Vagina (tissue), 2 donors: ENCODE measurements around the gene ZBTB20. TPM values are rescaled to one million over a fixed set of nuclear protein-coding genes. Genes with fewer than 3 reads are reported as not detected.

Source experiments
- DNase-seq, 2 donors: peaks; one replicate each; pipeline ENCODE4 v3.0.0-alpha.2; 2017; ENCODE audit errors: extremely low spot score in 2 of 2
- H3K27ac ChIP-seq: fragments of 200-600 bp; sonication (generic); one replicate; pipeline ENCODE4 v1.5.1; 2019
- H3K27me3 ChIP-seq: fragments of 200-600 bp; sonication (generic); one replicate; pipeline ENCODE4 v1.5.1; 2019
- H3K36me3 ChIP-seq, 2 donors: fragments of 200-600 bp; sonication (generic); one replicate each; pipeline ENCODE4 v1.5.1; 2017 to 2019
- H3K4me1 ChIP-seq: fragments of 200-600 bp; sonication (generic); one replicate; pipeline ENCODE4 v1.5.1; 2019
- H3K4me3 ChIP-seq, 2 donors: fragments of 200-600 bp; sonication (generic); 1 replicate in 1 of 2; 2 replicates in 1 of 2; pipeline ENCODE4 v1.5.1; 2016 to 2019
- H3K9me3 ChIP-seq: fragments of 200-600 bp; sonication (generic); one replicate; pipeline ENCODE4 v1.5.1; 2019
- POLR2A ChIP-seq, 2 donors: fragments of 450-650 bp; IDR thresholded peaks; one replicate each; pipeline ENCODE4 v1.6.1; 2017; ENCODE audit warnings: antibody characterized with exemption in 2 of 2, mild to moderate bottlenecking in 2 of 2, moderate library complexity in 2 of 2
- POLR2AphosphoS5 ChIP-seq, 2 donors: sonication (generic); formaldehyde crosslinking; IDR thresholded peaks; one replicate each; pipeline ENCODE4 v1.9.0; 2017; ENCODE audit warnings: antibody characterized with exemption in 2 of 2, mild to moderate bottlenecking in 2 of 2, low read depth in 1 of 2; ENCODE audit not compliant: insufficient read depth in 1 of 2
- intact Hi-C: fragments of 100-400 bp; cut with DNase I; formaldehyde crosslinking; loops from one replicate; pipeline ENCODE4 v1.15.1; 2023
- total RNA-seq: library from RNA; depleted of rRNA; stranded (reverse); fragments of >200 nt; gene quantifications from one replicate; pipeline ENCODE4 v1.2.3, GENCODE V29; 2016
- TF ChIP-seq, protein P1 (sequence below), 3 experiments: fragments of 450-650 bp in 2 of 3; fragments of 200-600 bp in 1 of 3; sonication (generic) in 1 of 3; IDR thresholded peaks; one replicate each; pipeline ENCODE4 v1.5.1; 2017 to 2019; ENCODE audit warnings: antibody characterized with exemption in 3 of 3, mild to moderate bottlenecking in 2 of 3, moderate library complexity in 2 of 3

ZBTB20 gene
- total RNA-seq, 1 donor from 2014 or later: 64.8 TPM

DNA sequence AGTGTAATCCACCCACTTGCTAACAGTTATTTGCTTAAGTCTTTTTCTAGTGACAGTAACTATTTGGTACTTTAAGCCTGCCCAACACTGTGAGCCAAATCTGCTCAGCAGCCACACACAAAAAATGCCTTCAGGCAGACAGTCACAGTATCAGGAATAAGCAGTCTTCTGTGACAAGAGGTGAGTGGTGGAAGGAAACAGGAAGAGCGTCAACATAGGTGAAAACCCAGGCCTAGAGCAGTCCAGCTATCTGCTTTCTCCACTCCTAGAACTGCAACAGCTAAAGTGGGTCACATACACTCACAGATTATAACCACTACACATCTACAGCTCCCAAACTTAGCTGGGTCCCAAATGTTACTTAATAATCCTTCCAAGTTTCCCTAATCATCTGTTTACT, 213.7 kb downstream of the ZBTB20 start:
- Histone ChIP-seq H3K27ac (no peak overlapping the region), H3K27me3 (no peaks in the 10 kb centered on the region), H3K4me1 (no peaks in the 10 kb centered on the region), H3K9me3 (no peaks in the 10 kb centered on the region), H3K36me3 (no peaks in the 10 kb centered on the region), H3K4me3 (no peak overlapping the region)
- TF ChIP-seq POLR2AphosphoS5 (IDR thresholded peaks at IDR 0.05; ENCODE audit: insufficient read depth in 1 of 2, low read depth in 1 of 2): no peak
- TF ChIP-seq, protein P1, sequence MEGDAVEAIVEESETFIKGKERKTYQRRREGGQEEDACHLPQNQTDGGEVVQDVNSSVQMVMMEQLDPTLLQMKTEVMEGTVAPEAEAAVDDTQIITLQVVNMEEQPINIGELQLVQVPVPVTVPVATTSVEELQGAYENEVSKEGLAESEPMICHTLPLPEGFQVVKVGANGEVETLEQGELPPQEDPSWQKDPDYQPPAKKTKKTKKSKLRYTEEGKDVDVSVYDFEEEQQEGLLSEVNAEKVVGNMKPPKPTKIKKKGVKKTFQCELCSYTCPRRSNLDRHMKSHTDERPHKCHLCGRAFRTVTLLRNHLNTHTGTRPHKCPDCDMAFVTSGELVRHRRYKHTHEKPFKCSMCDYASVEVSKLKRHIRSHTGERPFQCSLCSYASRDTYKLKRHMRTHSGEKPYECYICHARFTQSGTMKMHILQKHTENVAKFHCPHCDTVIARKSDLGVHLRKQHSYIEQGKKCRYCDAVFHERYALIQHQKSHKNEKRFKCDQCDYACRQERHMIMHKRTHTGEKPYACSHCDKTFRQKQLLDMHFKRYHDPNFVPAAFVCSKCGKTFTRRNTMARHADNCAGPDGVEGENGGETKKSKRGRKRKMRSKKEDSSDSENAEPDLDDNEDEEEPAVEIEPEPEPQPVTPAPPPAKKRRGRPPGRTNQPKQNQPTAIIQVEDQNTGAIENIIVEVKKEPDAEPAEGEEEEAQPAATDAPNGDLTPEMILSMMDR (IDR thresholded peaks at IDR 0.05): no peak
- no peak for TF ChIP-seq POLR2A (IDR thresholded peaks at IDR 0.05)
- DNase-seq: no peak
- intact Hi-C loops: no loop called here

DNA sequence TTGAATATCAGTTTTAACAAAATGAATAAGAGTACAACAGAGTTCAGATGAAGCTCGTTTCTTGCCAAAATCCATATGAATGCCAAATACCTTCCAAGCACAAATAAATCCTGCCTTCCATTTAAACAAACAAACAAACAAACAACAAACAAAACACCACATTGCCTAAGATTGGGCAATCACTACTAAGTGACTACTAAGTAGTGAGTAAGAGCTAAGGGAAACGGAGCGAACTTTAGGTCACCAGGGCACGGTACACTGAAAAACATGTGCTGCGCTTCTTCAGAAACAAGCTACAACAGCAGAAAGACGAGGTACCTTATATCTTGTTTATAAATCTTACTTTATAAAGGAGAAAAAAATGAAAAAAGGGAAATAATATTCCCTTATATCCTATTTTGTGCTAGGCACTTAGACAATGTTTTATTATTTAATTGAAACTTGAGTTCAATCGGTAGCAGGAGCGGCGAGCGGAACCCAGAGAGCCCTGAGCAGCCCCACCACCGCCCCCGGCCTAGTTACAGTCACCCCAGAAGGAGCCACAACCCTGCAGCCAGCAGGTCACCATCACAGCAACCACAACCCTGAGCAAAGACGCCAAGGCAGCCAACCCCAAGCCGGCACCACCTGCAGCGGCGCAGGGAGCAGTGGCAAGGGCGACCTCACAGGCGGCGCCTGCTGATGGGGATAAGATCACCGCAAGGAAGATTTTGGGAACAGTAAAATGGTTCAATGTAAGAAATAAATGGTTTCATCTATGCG, 216.9 kb downstream of the ZBTB20 start:
- TF ChIP-seq POLR2A (IDR thresholded peaks at IDR 0.05) (no peak), POLR2AphosphoS5 (IDR thresholded peaks at IDR 0.05; ENCODE audit: insufficient read depth in 1 of 2, low read depth in 1 of 2) (no peak)
- TF ChIP-seq, protein P1 (IDR thresholded peaks at IDR 0.05): no peak
- no peak for DNase-seq
- Histone ChIP-seq H3K9me3 (no peaks in the 10 kb centered on the region), H3K36me3 (no peaks in the 10 kb centered on the region), H3K27me3 (no peaks in the 10 kb centered on the region), H3K27ac (peak overlapping the region; percentile 11), H3K4me3 (no peak overlapping the region), H3K4me1 (no peaks in the 10 kb centered on the region)
- intact Hi-C loops: no loop called here

DNA sequence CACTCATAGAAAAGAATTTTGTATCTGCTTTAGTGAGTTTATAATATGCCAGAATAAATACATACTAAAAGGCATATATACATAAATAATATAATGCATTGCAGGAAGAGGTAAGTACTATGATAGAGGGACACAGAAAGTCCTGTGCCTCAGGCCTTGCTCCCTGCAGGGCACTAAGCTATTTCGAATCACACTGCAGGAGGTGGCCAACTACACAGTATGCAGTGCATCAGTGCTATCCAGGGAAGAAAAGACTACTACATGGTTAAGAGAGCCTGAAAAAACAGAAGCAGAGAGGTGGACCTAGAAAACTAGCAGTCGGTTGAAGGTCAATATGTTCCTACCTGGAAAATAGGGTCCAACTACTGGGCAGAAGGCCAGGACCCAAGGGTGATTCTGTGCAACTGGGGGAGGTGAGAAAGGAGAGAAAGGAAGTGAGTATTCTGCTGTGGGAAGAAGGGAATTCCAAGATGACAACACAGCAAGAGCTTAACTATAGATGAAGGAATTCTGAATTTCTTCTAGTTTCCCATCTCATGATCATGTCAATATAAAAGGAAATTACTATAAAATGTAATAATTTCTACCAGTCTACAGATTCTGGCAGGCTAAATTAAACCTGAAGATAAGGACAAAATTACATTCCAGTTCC, 218.0 kb downstream of the ZBTB20 start:
- Histone ChIP-seq H3K4me3 (no peak overlapping the region), H3K27ac (no peak overlapping the region), H3K27me3 (no peaks in the 10 kb centered on the region), H3K9me3 (no peaks in the 10 kb centered on the region), H3K36me3 (no peaks in the 10 kb centered on the region), H3K4me1 (no peaks in the 10 kb centered on the region)
- no peak for DNase-seq
- intact Hi-C loops: no loop called here
- TF ChIP-seq POLR2AphosphoS5 (IDR thresholded peaks at IDR 0.05; ENCODE audit: insufficient read depth in 1 of 2, low read depth in 1 of 2) (no peak), POLR2A (IDR thresholded peaks at IDR 0.05) (no peak)

DNA sequence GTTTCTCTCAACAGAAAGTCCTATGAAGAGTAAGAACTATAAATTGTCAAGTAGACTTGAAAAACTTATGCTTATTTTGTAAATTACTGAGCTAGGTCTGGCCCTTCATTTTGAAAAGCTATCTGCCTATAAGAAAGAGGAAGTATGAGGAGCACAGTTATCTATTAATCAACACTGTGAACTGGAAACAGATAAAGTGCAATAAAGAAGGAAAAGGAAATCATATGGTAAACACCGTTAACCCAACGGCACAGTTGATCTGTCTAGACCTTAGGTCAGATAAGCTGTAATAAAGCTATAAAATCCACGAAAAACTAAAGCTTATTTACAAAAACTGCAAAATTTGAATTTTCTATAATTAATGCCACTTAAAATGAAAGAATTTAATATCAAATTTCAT, 242.5 kb downstream of the ZBTB20 start:
- TF ChIP-seq, protein P1 (IDR thresholded peaks at IDR 0.05): no peak
- no peak for TF ChIP-seq POLR2A (IDR thresholded peaks at IDR 0.05)
- no peak for TF ChIP-seq POLR2AphosphoS5 (IDR thresholded peaks at IDR 0.05; ENCODE audit: insufficient read depth in 1 of 2, low read depth in 1 of 2)
- intact Hi-C loops: no loop called here
- DNase-seq: no peak
- H3K9me3 ChIP-seq: no peaks in the 10 kb centered on the region
- no peaks in the 10 kb centered on the region for H3K36me3 ChIP-seq
- H3K27ac ChIP-seq: no peak overlapping the region
- no peaks in the 10 kb centered on the region for H3K27me3 ChIP-seq
- no peak overlapping the region for H3K4me3 ChIP-seq
- H3K4me1 ChIP-seq: peaks cover 23% of the 10 kb centered on the region

DNA sequence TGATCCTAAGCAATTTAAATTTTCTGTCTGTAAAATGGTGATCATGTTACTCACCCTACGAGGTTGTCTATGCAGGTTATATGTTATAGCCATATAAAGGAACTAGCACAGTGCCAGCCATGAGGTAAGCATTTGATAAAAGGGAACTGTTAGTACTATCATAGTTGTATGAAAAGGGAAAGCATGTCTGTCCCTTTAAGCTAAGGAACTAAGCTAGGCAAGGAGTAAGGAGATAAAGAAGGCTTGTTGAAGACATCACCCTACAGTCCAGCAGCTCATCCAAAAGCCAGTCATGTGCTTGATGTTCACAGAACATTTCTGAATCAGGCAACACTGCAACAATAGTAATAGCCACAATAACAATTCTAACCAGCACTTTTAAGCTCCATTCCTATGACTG, 243.9 kb downstream of the ZBTB20 start:
- H3K4me3 ChIP-seq: no peak overlapping the region
- TF ChIP-seq POLR2AphosphoS5 (IDR thresholded peaks at IDR 0.05; ENCODE audit: insufficient read depth in 1 of 2, low read depth in 1 of 2) (no peak), POLR2A (IDR thresholded peaks at IDR 0.05) (no peak)
- TF ChIP-seq, protein P1 (IDR thresholded peaks at IDR 0.05): no peak
- DNase-seq: no peak
- no peak overlapping the region for H3K27ac ChIP-seq
- intact Hi-C loops: no loop called here
- H3K9me3 ChIP-seq: no peaks in the 10 kb centered on the region
- no peaks in the 10 kb centered on the region for H3K27me3 ChIP-seq
- H3K4me1 ChIP-seq: peaks cover 23% of the 10 kb centered on the region
- no peaks in the 10 kb centered on the region for H3K36me3 ChIP-seq
